IPS DF 6.9 (cell line): Measurements from ENCODE around the gene EN2.

ENCODE experiments used
- DNase-seq: peaks from one replicate; pipeline ENCODE4 v3.0.0-alpha.2; 2013; ENCODE audit warnings: low read depth, low spot score
- H3K27ac ChIP-seq: one replicate; pipeline ENCODE4 v1.5.1; 2013; ENCODE audit warnings: low read length, control low read depth
- H3K27me3 ChIP-seq: 2 replicates; pipeline ENCODE4 v1.6.1; 2013; ENCODE audit warnings: mild to moderate bottlenecking, low read length; ENCODE audit not compliant: control insufficient read depth, insufficient read depth
- H3K36me3 ChIP-seq: 2 replicates; pipeline ENCODE4 v1.6.1; 2013; ENCODE audit warnings: low read length; ENCODE audit not compliant: control insufficient read depth, insufficient read depth
- H3K4me1 ChIP-seq: 2 replicates; pipeline ENCODE4 v1.6.1; 2013; ENCODE audit warnings: low read length; ENCODE audit not compliant: control insufficient read depth, insufficient read depth
- H3K4me3 ChIP-seq: 2 replicates; pipeline ENCODE4 v1.5.1; 2013; ENCODE audit warnings: mild to moderate bottlenecking, low read length
- H3K9me3 ChIP-seq: 2 replicates; pipeline ENCODE4 v1.6.1; 2013; ENCODE audit warnings: low read length, inconsistent platforms; ENCODE audit not compliant: control insufficient read depth, insufficient read depth
- WGBS: extraction: QIAGEN DNeasy Blood & Tissue Kit; methylation state at CpG from one replicate; pipeline ENCODE4 v1.1.7; 2013; ENCODE audit warnings: mixed read lengths, missing lambda C conversion rate; ENCODE audit not compliant: insufficient read length, insufficient coverage; 5-methylcytosine and 5-hydroxymethylcytosine counted together

Gene EN2

DNA sequence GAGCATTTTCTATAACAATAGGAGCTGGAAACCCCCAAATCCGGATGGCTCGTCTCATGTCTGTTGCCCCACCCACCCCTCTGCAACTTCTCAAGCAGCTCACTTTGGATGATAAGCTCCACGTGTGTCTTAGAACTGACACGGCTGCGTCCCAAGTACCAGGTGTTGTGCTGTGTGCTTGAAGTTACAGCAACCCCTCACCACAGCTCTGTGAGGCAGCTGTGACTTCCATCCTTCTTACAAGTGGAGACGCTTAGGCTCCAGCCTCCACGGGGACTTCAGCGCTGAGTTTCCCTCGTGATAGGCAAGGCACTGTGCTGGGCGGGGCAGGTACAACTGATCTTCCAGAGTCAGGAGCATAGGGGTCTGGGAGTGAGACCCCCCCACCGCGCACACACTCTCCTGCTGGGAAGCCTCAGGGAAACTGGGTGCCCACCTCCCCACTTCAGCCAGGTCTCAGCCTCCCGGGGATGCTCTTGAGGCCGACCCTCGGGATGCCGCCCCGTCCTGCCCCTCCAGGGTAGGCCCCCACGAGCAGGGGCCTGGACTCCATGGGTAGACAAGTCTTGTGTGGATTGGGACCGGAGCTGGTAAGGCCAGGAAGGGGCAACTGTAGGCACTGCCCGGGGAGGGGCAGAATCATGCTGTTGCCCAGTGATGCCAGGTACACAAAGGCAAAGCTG lies 31.4 kb downstream of the EN2 start:
- H3K4me3 ChIP-seq: no peak overlapping the region
- peaks cover 2% of the 10 kb centered on the region; the same call in 1 of the 2 replicates for H3K4me1 ChIP-seq
- no CpG with 5 or more reads among the region's 20 CpGs for WGBS
- H3K27me3 ChIP-seq: peaks cover 20% of the 10 kb centered on the region; the same call in 1 of the 2 replicates
- DNase-seq: no peak
- no peaks in the 10 kb centered on the region for H3K9me3 ChIP-seq
- no peak overlapping the region for H3K27ac ChIP-seq
- H3K36me3 ChIP-seq: no peaks in the 10 kb centered on the region

DNA sequence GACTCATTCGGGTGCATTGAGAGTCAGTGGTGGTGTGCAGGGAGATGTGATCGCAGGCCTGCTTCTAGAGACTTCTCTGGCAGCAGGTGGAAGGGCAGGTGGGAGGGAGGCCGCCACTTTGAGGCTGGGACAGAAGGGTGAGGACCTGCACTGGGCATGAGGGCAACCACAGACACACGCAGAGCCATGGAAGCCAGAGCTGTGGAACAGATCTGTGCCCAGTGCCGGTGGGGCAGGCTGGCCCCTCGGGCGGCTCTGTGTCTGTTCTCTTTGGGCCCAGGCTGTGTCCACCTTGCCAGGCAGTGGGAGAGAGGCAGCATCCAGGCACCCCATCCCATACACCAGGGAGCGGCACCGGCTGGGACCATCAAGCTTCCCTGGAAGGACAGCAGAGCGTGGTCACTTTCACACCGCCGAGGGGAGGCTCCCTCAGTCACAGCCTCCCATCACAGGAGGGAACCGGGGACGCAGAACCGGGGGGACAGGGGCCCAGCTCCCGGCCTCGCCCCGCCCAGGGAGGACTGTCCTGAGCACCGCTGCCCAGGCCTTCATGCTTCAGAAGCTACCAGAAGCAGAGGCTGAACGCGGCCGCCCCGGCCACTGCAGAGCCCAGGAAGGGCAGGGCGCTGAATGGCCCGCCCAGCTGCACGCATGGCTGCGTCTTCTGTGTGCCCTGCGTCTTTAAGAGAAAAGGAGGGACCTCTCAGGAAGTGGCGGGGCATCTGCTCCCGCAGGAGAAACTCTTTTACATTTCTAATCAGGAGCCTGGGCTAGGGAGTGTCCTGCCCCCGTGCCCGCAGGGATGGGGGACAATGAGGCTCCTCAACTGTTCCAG lies 32.1 kb downstream of the EN2 start:
- H3K27me3 ChIP-seq: peaks cover 20% of the 10 kb centered on the region; the same call in 1 of the 2 replicates
- no peak for DNase-seq
- no CpG with 5 or more reads among the region's 32 CpGs for WGBS

DNA sequence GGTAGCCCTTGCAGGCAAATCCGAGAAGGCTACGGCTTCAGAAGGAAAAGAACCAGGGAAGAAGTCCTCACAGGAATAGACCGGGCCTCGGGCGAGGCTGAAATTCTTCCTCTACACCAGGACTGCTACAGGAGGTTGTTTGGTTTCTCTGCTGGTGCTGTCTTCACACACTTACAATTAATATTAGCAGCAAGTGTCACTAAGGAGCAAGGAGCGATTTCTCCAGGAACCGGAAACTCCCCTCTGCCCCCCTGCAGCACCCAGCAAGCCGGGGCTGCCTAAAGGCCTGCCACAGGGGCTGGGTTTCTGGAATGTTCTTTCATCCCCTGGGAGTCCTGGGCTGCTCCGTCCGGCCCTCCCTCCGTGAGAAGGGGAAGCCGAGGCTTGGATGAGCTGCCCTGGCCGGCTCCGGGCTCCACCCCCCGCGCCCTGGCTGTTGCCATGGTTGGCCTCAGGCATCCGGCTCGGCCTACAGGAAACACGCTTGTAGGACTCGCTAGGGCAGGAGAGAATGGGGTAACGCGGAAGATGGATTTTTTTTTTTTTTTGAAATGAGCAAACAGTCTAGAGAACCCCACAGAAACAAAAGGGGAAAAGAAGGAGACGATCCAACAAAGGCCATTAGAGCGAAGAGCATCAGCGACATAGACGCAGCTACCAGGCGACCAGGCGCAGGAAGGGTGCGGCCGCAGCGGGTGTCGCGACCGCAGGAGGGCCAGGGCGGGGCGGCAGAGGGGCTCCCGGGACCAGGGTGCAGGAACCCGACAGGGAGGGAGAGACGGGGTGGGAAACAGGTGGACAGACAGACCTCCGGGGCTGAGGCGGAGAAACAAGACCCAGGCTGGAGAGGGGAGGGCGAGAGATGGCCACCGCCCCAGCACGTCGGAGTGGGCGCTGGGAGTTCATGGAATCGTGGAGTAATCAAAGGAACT lies 33.0 kb downstream of the EN2 start:
- Histone ChIP-seq H3K9me3 (no peaks in the 10 kb centered on the region), H3K4me1 (peaks cover 2% of the 10 kb centered on the region; the same call in 1 of the 2 replicates), H3K27me3 (peaks cover 20% of the 10 kb centered on the region; the same call in 1 of the 2 replicates), H3K36me3 (no peaks in the 10 kb centered on the region), H3K27ac (no peak overlapping the region), H3K4me3 (peak overlapping the region; percentile 20; the same call in 1 of the 2 replicates)
- DNase-seq: no peak
- WGBS: no CpG with 5 or more reads among the region's 47 CpGs

More for the DNA sequence above, 32.1 kb downstream of the EN2 start:
- Histone ChIP-seq H3K36me3 (no peaks in the 10 kb centered on the region), H3K9me3 (no peaks in the 10 kb centered on the region), H3K4me1 (peaks cover 2% of the 10 kb centered on the region; the same call in 1 of the 2 replicates), H3K27ac (no peak overlapping the region), H3K4me3 (no peak overlapping the region)

DNA sequence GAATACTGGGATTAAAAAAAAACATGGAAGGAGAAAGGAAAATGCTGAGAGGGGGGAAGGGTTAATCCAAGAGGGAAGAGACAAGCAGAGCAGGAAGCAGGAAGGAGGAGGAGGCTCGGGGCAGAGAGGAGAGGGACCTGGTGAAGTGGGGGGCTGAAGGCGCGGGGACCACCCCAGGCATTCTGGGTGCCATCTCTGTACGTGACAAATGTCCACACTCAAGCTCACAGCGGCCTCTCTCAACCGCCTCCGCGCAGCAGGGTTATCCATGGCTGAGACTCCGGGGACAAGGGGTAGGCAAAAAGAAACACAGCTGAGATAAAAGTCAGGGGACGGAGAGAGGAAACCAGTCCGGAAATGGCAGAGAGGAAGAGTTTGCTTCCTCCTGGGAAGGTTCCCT lies 33.9 kb downstream of the EN2 start:
- Histone ChIP-seq H3K9me3 (no peaks in the 10 kb centered on the region), H3K36me3 (no peaks in the 10 kb centered on the region), H3K4me3 (no peak overlapping the region; the same call in 1 of the 2 replicates), H3K27ac (no peak overlapping the region), H3K27me3 (peaks cover 21% of the 10 kb centered on the region; the same call in 1 of the 2 replicates), H3K4me1 (peaks cover 2% of the 10 kb centered on the region; the same call in 1 of the 2 replicates)
- no CpG with 5 or more reads among the region's 11 CpGs for WGBS
- DNase-seq: no peak

DNA sequence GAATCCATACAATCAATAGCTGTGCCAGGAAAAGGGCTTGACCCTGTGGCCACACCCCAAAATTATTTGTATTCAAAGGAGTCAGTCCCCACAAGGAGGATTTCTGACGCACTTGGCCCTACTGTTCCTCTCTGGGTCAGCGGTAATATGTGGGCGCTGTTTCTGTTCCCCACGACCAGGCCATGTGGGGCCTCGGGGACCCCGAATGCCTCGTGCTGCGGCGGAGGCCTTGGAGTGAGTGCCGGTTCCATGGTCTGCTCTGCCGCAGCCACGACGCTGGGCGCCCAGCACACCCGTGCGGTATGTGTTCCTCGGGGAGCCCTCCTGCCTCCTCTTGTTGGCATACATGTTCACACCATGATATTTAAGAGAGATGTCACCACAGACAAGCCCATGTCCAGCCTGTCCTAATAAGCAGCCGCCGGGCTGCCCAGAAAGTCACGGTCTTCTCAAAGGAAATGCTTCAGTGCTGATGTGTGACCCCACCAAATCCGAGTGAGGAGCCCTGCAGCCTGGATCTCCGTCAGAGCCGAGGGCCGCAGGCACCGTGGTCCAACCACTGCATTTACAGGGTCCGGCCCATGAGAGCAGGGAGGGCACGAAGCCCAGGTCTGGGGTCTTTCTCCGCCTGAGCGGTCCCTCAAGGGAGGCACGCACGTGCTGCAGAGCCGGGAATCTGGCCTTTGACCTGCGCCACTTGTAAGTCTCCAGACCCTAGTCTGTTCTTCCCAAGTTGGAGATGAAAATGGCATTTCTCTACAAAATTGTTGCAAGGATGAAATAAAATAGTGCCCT lies 36.0 kb downstream of the EN2 start:
- Histone ChIP-seq H3K36me3 (no peaks in the 10 kb centered on the region), H3K27me3 (peaks cover 26% of the 10 kb centered on the region; the same call in 1 of the 2 replicates), H3K9me3 (no peaks in the 10 kb centered on the region), H3K4me3 (no peak overlapping the region), H3K4me1 (peaks cover 2% of the 10 kb centered on the region; the same call in 1 of the 2 replicates), H3K27ac (no peak overlapping the region)
- no peak for DNase-seq
- WGBS: no CpG with 5 or more reads among the region's 33 CpGs

DNA sequence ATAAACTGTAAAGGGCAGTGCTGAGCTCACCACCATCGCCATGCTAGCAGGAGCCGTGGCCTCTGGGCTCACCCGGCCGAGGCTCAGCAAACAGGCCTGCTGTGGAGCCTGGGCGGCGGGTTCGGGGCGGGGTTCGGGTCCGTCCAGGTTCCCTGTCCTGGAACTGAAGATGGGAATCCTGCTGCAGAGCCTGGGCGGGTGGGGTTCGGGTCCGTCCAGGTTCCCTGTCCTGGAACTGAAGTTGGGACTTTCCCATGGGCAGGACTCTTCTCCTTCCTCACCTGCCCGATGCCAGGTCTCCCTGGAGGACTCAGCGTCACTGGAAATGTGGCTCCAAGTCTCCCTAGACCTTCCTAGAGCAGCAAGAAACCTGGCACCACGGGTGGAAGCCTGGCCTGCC lies 36.6 kb downstream of the EN2 start:
- no peak for DNase-seq
- no peaks in the 10 kb centered on the region for H3K9me3 ChIP-seq
- no CpG with 5 or more reads among the region's 16 CpGs for WGBS
- H3K36me3 ChIP-seq: no peaks in the 10 kb centered on the region
- H3K4me3 ChIP-seq: no peak overlapping the region
- H3K27ac ChIP-seq: no peak overlapping the region
- H3K4me1 ChIP-seq: peaks cover 2% of the 10 kb centered on the region; the same call in 1 of the 2 replicates
- H3K27me3 ChIP-seq: peaks cover 24% of the 10 kb centered on the region

DNA sequence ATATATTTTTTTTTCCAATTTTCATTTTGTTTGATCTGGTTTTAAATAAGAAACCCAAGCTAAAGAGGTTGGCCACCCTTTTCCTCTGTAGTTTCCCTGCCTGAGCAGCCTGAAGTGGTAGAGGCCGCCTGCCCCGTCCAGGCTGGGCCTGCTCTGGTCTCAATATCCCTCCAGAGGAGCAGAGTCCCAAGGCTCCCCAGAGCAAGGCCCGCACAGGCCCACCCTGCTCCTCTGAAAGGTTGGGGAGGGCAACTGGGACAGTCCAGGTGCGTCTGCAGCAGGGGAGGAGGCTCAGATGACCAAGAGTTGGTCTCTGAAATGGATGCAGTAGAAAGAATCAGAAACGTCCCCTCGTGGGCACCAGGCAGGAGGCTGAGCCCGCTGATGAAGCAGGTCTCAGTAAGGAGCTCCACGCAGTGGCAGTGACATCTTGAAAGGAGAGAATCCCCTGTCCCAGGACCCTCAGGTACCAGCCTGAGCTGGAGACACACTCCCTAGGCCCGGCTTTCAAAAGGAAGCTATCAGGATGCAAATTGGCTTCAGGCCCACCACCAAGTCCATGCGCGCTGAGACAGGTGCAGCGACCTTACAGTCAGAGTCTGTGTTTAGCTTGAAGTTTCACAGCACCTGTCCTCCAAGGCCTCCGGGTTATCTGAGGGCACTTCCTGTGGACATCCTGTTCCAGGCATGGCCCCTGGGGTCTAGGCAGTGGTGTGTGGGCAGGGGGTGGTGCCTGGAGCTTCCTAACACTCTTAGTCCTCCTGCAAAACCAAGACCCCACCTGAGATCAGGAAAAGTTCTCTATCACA lies 37.7 kb downstream of the EN2 start:
- H3K9me3 ChIP-seq: no peaks in the 10 kb centered on the region
- no peak overlapping the region for H3K27ac ChIP-seq
- peaks cover 2% of the 10 kb centered on the region; the same call in 1 of the 2 replicates for H3K4me1 ChIP-seq
- H3K27me3 ChIP-seq: peaks cover 29% of the 10 kb centered on the region
- WGBS: no CpG with 5 or more reads among the region's 13 CpGs
- H3K36me3 ChIP-seq: no peaks in the 10 kb centered on the region
- no peak for DNase-seq
- no peak overlapping the region for H3K4me3 ChIP-seq

DNA sequence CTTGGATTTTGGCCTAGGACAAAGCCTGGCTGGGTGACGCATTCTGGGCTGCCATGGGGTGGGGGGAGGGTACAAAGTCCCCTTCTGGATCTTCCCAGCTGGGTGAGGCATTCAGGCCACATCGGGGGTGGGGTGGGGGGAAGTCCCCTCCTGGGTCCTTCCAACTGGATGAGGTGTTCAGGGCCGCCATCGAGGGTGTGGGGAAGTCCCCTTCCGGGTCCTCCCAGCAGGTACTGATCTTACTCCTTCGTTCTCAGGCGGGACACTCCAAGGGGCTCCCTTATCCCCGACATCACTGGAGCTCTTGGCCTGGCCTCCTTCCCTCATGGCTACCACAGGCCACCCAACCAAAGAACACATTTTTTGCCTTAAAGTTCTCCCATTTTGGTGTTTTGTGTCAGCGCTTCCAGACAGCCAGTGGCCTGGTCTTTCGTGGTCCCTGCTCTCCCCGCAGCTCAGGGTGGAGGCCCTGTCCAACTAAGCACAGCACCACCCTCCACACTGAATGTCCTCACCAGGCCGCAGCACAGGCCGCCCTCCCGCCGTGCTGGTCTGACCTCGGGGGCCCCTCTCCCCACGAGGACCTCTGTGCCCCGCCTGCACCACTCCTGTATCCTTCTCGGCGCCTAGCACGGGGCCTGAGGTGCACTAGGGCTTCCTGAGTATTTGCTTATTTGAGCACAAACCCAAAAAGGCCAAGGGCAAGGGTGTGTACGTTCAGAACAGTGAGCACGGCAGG lies 38.5 kb downstream of the EN2 start:
- peaks cover 31% of the 10 kb centered on the region for H3K27me3 ChIP-seq
- WGBS: no CpG with 5 or more reads among the region's 23 CpGs

More for the DNA sequence above, 38.5 kb downstream of the EN2 start:
- H3K4me3 ChIP-seq: no peak overlapping the region
- H3K27ac ChIP-seq: no peak overlapping the region
- no peak for DNase-seq
- no peaks in the 10 kb centered on the region for H3K9me3 ChIP-seq
- 0 out of 2 replicates have a peak, but pooled peaks cover 2% of the 10 kb centered on the region for H3K4me1 ChIP-seq
- no peaks in the 10 kb centered on the region for H3K36me3 ChIP-seq
